PC-3 (cell line): ENCODE data around the gene SLC5A5.
"Not testable (repeated sequence)": the region's sequence is repeated elsewhere in the genome, so short reads cannot be mapped to it uniquely, and the experiment has no call there.

Experiments used
- CTCF ChIP-seq: fragments of 300-600 bp; sonication (generic); conservative IDR thresholded peaks from 2 replicates; pipeline ENCODE4 v1.5.1; 2017; ENCODE audit warnings: antibody characterized with exemption, low read depth, mild to moderate bottlenecking, low read length
- EZH2 ChIP-seq: fragments of 300-600 bp; sonication (generic); IDR thresholded peaks from one replicate; pipeline ENCODE4 v1.6.1; 2017; ENCODE audit warnings: antibody characterized with exemption, mild to moderate bottlenecking, low read length; ENCODE audit not compliant: unreplicated experiment
- EZH2phosphoT487 ChIP-seq: fragments of 300-600 bp; sonication (generic); IDR thresholded peaks from 2 replicates; pipeline ENCODE4 v1.6.1; 2018; ENCODE audit warnings: mild to moderate bottlenecking, antibody characterized with exemption, low read length, borderline replicate concordance

- not testable (repeated sequence) for TF ChIP-seq CTCF, EZH2, EZH2phosphoT487
Measured at GRCh38 chr19:17919122-17919521, 47.4 kb downstream of the SLC5A5 start.
